PC-9 (cell line): ENCODE measurements around the gene OR5AL1. TPM values are rescaled to one million over a fixed set of nuclear protein-coding genes. Genes with fewer than 3 reads are reported as not detected.

Source experiments
- BruUV-seq: library from RNA; stranded (reverse); fragments of 400-500 nt; replicated peaks from 2 replicates; lab custom pipeline; 2021; lab: Mats Ljungman, UMichigan
- CTCF ChIA-PET: fragments of 300-600 bp; sonication (Branson Sonifier 250); formaldehyde crosslinking; loops from one replicate; lab custom pipeline; 2022; ENCODE audit warnings: antibody characterized with exemption; lab: Charles Lee
- POLR2A ChIA-PET: fragments of 300-600 bp; sonication (Branson Sonifier 250); formaldehyde crosslinking; loops from one replicate; lab custom pipeline; 2022; ENCODE audit warnings: antibody characterized with exemption; ENCODE audit not compliant: unreplicated experiment; lab: Charles Lee
- DNase-seq, 2 experiments: peaks; one replicate each; pipeline versions ENCODE4 v3.0.0 to v3.0.0-alpha.2; 2015 to 2022; ENCODE audit warnings: mixed read lengths in 1 of 2
- H2AFZ ChIP-seq: fragments of 200-600 bp; sonication (generic); 2 replicates; pipeline ENCODE4 v1.8.1; 2017; ENCODE audit warnings: antibody characterized with exemption
- H3F3A ChIP-seq: fragments of 200-600 bp; sonication (generic); 2 replicates; pipeline ENCODE4 v1.8.1; 2017; ENCODE audit warnings: antibody characterized with exemption, mild to moderate bottlenecking, low read depth; ENCODE audit not compliant: insufficient read depth
- H3K27ac ChIP-seq: fragments of 200-600 bp; sonication (generic); 2 replicates; pipeline ENCODE4 v1.6.1; 2016; ENCODE audit warnings: mixed run types
- H3K27me3 ChIP-seq: fragments of 200-600 bp; sonication (generic); 2 replicates; pipeline ENCODE4 v1.6.1; 2016; ENCODE audit warnings: low read depth, mixed run types; ENCODE audit not compliant: insufficient read depth
- H3K36me3 ChIP-seq: fragments of 200-600 bp; sonication (generic); 2 replicates; pipeline ENCODE4 v1.6.1; 2016; ENCODE audit warnings: low read depth, mixed run types
- H3K4me1 ChIP-seq: fragments of 200-600 bp; sonication (generic); replicated peaks from 2 replicates; pipeline ENCODE4 v1.6.1; 2016; ENCODE audit warnings: mixed run types; ENCODE audit not compliant: insufficient read depth
- H3K4me2 ChIP-seq: fragments of 200-600 bp; sonication (generic); 2 replicates; pipeline ENCODE4 v1.6.1; 2017; ENCODE audit warnings: mixed run types
- H3K4me3 ChIP-seq: fragments of 200-600 bp; sonication (generic); 2 replicates; pipeline ENCODE4 v1.6.1; 2016; ENCODE audit warnings: mixed run types
- H3K79me2 ChIP-seq: fragments of 200-600 bp; sonication (generic); 2 replicates; pipeline ENCODE4 v1.6.1; 2017; ENCODE audit warnings: low read depth, mixed run types
- H3K9me2 ChIP-seq: fragments of 200-600 bp; sonication (generic); 2 replicates; pipeline ENCODE4 v1.8.1; 2017; ENCODE audit warnings: mild to moderate bottlenecking; ENCODE audit not compliant: insufficient read depth
- H3K9me3 ChIP-seq: fragments of 200-600 bp; sonication (generic); 2 replicates; pipeline ENCODE4 v1.8.1; 2016; ENCODE audit warnings: low read depth; ENCODE audit not compliant: insufficient read depth
- H4K20me1 ChIP-seq: fragments of 200-600 bp; sonication (generic); 2 replicates; pipeline ENCODE4 v1.8.1; 2017; ENCODE audit not compliant: insufficient read depth
- CTCF ChIP-seq: fragments of 200-600 bp; sonication (generic); conservative IDR thresholded peaks from 2 replicates; pipeline ENCODE4 v1.6.1; 2017; ENCODE audit warnings: mixed run types, antibody characterized with exemption, mild to moderate bottlenecking, moderate library complexity
- EZH2 ChIP-seq: fragments of 200-600 bp; sonication (generic); IDR thresholded peaks from 2 replicates; pipeline ENCODE4 v1.8.0; 2017; ENCODE audit warnings: antibody characterized with exemption, low read depth
- intact Hi-C: fragments of 100-400 bp; cut with micrococcal nuclease; formaldehyde crosslinking; loops from one replicate; pipeline ENCODE4 v1.10.0; 2022; ENCODE audit not compliant: unreplicated experiment
- total RNA-seq: library from RNA; stranded (reverse); gene quantifications from 2 replicates; pipeline ENCODE4 v1.2.3, GENCODE V29; 2021

OR5AL1 gene
- total RNA-seq, 1 experiment from 2014 or later = not detected

- TF ChIP-seq EZH2 (no peak), CTCF (no peak)
- Histone ChIP-seq H3K27ac (no peak overlapping the region), H3K79me2 (no peaks in the 10 kb centered on the region), H3K36me3 (no peaks in the 10 kb centered on the region), H3F3A (no peaks in the 10 kb centered on the region), H3K4me3 (no peak overlapping the region), H3K27me3 (no peaks in the 10 kb centered on the region), H4K20me1 (no peaks in the 10 kb centered on the region), H3K4me2 (no peak overlapping the region), H2AFZ (no peak overlapping the region), H3K4me1 (no peaks in the 10 kb centered on the region), H3K9me2 (no peaks in the 10 kb centered on the region; the same call in 1 of the 2 replicates), H3K9me3 (no peaks in the 10 kb centered on the region)
- CTCF ChIA-PET = no interaction called here
- intact Hi-C loops = no loop called here
- POLR2A ChIA-PET = no interaction called here
- DNase-seq = no peak
- BruUV-seq = no TSS peak
Observed at GRCh38 chr11:56410801-56411200, 1.7 kb upstream of the OR5AL1 start.

- no peak for DNase-seq
- Histone ChIP-seq H3K4me3 (no peak overlapping the region), H2AFZ (no peak overlapping the region), H3K27me3 (no peaks in the 10 kb centered on the region), H3K9me2 (no peaks in the 10 kb centered on the region), H3K9me3 (no peaks in the 10 kb centered on the region), H4K20me1 (no peaks in the 10 kb centered on the region), H3K36me3 (no peaks in the 10 kb centered on the region), H3K4me1 (no peaks in the 10 kb centered on the region), H3K79me2 (no peaks in the 10 kb centered on the region), H3K4me2 (no peak overlapping the region), H3K27ac (no peak overlapping the region), H3F3A (no peaks in the 10 kb centered on the region)
- ChIA-PET CTCF (no interaction called here), POLR2A (no interaction called here)
- BruUV-seq = no TSS peak
- intact Hi-C loops = no loop called here
- TF ChIP-seq EZH2 = no peak
Observed at GRCh38 chr11:56453521-56453920, 41.0 kb downstream of the OR5AL1 start.

- CTCF ChIA-PET = no interaction called here
- POLR2A ChIA-PET = no interaction called here
- BruUV-seq = no TSS peak
Observed at GRCh38 chr11:56457076-56457475, 44.6 kb downstream of the OR5AL1 start.

More at GRCh38 chr11:56457076-56457475, 44.6 kb downstream of the OR5AL1 start:
- DNase-seq = no peak
- no peaks in the 10 kb centered on the region for H3K4me1 ChIP-seq
- no peaks in the 10 kb centered on the region for H4K20me1 ChIP-seq
- no peaks in the 10 kb centered on the region for H3K79me2 ChIP-seq
- no peaks in the 10 kb centered on the region for H3F3A ChIP-seq
- no peaks in the 10 kb centered on the region for H3K9me3 ChIP-seq
- H3K4me3 ChIP-seq = no peak overlapping the region
- H3K9me2 ChIP-seq = no peaks in the 10 kb centered on the region
- intact Hi-C loops = no loop called here
- H3K4me2 ChIP-seq = no peak overlapping the region
- no peaks in the 10 kb centered on the region for H3K36me3 ChIP-seq
- H3K27ac ChIP-seq = no peak overlapping the region
- TF ChIP-seq EZH2 = no peak
- no peak for TF ChIP-seq CTCF
- H2AFZ ChIP-seq = no peak overlapping the region
- H3K27me3 ChIP-seq = no peaks in the 10 kb centered on the region

Other genes with a start within 250 kb of the OR5AL1 start
- gene OR5J2, start 236.1 kb upstream of the OR5AL1 start, total RNA-seq = not detected in 2 replicates
- not detected in 2 replicates for gene OR5T2, start 178.4 kb upstream of the OR5AL1 start, total RNA-seq
- not detected in 2 replicates for gene OR5T3, start 160.4 kb upstream of the OR5AL1 start, total RNA-seq
- not detected in 2 replicates for gene OR5T1, start 138.5 kb upstream of the OR5AL1 start, total RNA-seq
- gene OR8H1, start 120.4 kb upstream of the OR5AL1 start, total RNA-seq = not detected in 2 replicates
- gene OR8K3, start 97.6 kb upstream of the OR5AL1 start, total RNA-seq = not detected in 2 replicates
- not detected in 2 replicates for gene OR8K1, start 66.7 kb upstream of the OR5AL1 start, total RNA-seq
- gene OR8J1, start 58.4 kb upstream of the OR5AL1 start, total RNA-seq = not detected in 2 replicates
- not detected in 2 replicates for gene OR8U1, start 37.1 kb upstream of the OR5AL1 start, total RNA-seq
- not detected in 2 replicates for gene OR5M3, start 60.7 kb downstream of the OR5AL1 start, total RNA-seq
- not detected in 2 replicates for gene OR5M8, start 78.7 kb downstream of the OR5AL1 start, total RNA-seq
- not detected in 2 replicates for gene OR5M11, start 130.6 kb downstream of the OR5AL1 start, total RNA-seq
- gene OR5M10, start 165.0 kb downstream of the OR5AL1 start, total RNA-seq = not detected in 2 replicates
- not detected in 2 replicates for gene OR5M1, start 202.2 kb downstream of the OR5AL1 start, total RNA-seq
- not detected in 2 replicates for gene OR5AP2, start 229.7 kb downstream of the OR5AL1 start, total RNA-seq